PC-3 (cell line): Measurements from ENCODE around the gene CCNB2. TPM values are rescaled to one million over a fixed set of nuclear protein-coding genes. Genes with fewer than 3 reads are reported as not detected.

Experiments used
- ATAC-seq: fragments of 200-7000 bp; cut with Tn5 transposase; 2 replicates; pipeline ENCODE4 v1.9.1; 2020; ENCODE audit warnings: mild to moderate bottlenecking, moderate library complexity
- Bru-seq: library from RNA; stranded (reverse); fragments of 400-500 nt; gene quantifications from one replicate; lab custom pipeline; 2021; lab: Mats Ljungman, UMichigan
- BruChase-seq, 2 experiments: library from RNA; stranded (reverse); fragments of 400-500 nt; gene quantifications; one replicate each; lab custom pipeline; 2021; lab: Mats Ljungman, UMichigan
- BruUV-seq: library from RNA; stranded (reverse); fragments of 400-500 nt; replicated peaks from 2 replicates; lab custom pipeline; 2021; lab: Mats Ljungman, UMichigan
- CTCF ChIA-PET: fragments of 300-600 bp; sonication (Branson Sonifier 250); formaldehyde crosslinking; loops from one replicate; lab custom pipeline; 2022; ENCODE audit warnings: antibody characterized with exemption; lab: Charles Lee
- POLR2A ChIA-PET: fragments of 300-600 bp; sonication (Branson Sonifier 250); formaldehyde crosslinking; loops from one replicate; lab custom pipeline; 2022; ENCODE audit warnings: antibody characterized with exemption; ENCODE audit not compliant: unreplicated experiment; lab: Charles Lee
- DNase-seq: peaks from one replicate; pipeline ENCODE4 v3.0.0-alpha.2; 2015
- H2AFZ ChIP-seq: fragments of 300-600 bp; sonication (generic); 2 replicates; pipeline ENCODE4 v1.6.0; 2016; ENCODE audit warnings: antibody characterized with exemption, low read length
- H3F3A ChIP-seq: fragments of 300-600 bp; sonication (generic); one replicate; pipeline ENCODE4 v1.6.0; 2017; ENCODE audit warnings: antibody characterized with exemption, low read length, control low read depth, mild to moderate bottlenecking; ENCODE audit not compliant: unreplicated experiment
- H3K27ac ChIP-seq: fragments of 300-600 bp; sonication (generic); 2 replicates; pipeline ENCODE4 v1.5.1; 2016; ENCODE audit warnings: mild to moderate bottlenecking, low read length
- H3K27me3 ChIP-seq: fragments of 300-600 bp; sonication (generic); 2 replicates; pipeline ENCODE4 v1.6.1; 2016; ENCODE audit warnings: low read length, mixed read lengths
- H3K36me3 ChIP-seq: fragments of 300-600 bp; sonication (generic); 2 replicates; pipeline ENCODE4 v1.6.1; 2016; ENCODE audit warnings: low read depth, mixed run types, low read length, mixed read lengths
- H3K4me1 ChIP-seq: fragments of 300-600 bp; sonication (generic); 2 replicates; pipeline ENCODE4 v1.5.1; 2016; ENCODE audit warnings: low read length; ENCODE audit not compliant: insufficient read depth
- H3K4me2 ChIP-seq: fragments of 300-600 bp; sonication (generic); 2 replicates; pipeline ENCODE4 v1.6.0; 2016; ENCODE audit warnings: low read length
- H3K4me3 ChIP-seq: fragments of 300-600 bp; sonication (generic); 2 replicates; pipeline ENCODE4 v1.5.1; 2016; ENCODE audit warnings: mild to moderate bottlenecking, low read length, mixed read lengths
- H3K79me2 ChIP-seq: fragments of 300-600 bp; sonication (generic); 2 replicates; pipeline ENCODE4 v1.6.1; 2017; ENCODE audit warnings: low read length, mixed read lengths
- H3K9ac ChIP-seq: fragments of 300-600 bp; sonication (generic); 2 replicates; pipeline ENCODE4 v1.6.0; 2016; ENCODE audit warnings: mild to moderate bottlenecking, low read length
- H3K9me2 ChIP-seq: fragments of 300-600 bp; sonication (generic); replicated peaks from 2 replicates; pipeline ENCODE4 v1.6.1; 2016; ENCODE audit warnings: mixed run types, low read length, mixed read lengths
- H3K9me3 ChIP-seq: fragments of 300-600 bp; sonication (generic); 2 replicates; pipeline ENCODE4 v1.6.1; 2016; ENCODE audit warnings: low read length, mixed read lengths
- H4K20me1 ChIP-seq: fragments of 300-600 bp; sonication (generic); 2 replicates; pipeline ENCODE4 v1.6.1; 2016; ENCODE audit warnings: low read length, mixed read lengths
- EZH2 ChIP-seq: fragments of 300-600 bp; sonication (generic); IDR thresholded peaks from one replicate; pipeline ENCODE4 v1.6.1; 2017; ENCODE audit warnings: antibody characterized with exemption, mild to moderate bottlenecking, low read length; ENCODE audit not compliant: unreplicated experiment
- EZH2phosphoT487 ChIP-seq: fragments of 300-600 bp; sonication (generic); IDR thresholded peaks from 2 replicates; pipeline ENCODE4 v1.6.1; 2018; ENCODE audit warnings: mild to moderate bottlenecking, antibody characterized with exemption, low read length, borderline replicate concordance
- intact Hi-C: fragments of 100-400 bp; cut with micrococcal nuclease; formaldehyde crosslinking; loops from 2 replicates; pipeline ENCODE4 v1.9.0; 2023
- long read RNA-seq: library from polyadenylated mRNA; unstranded; transcript quantifications from one replicate; pipeline ENCODE4 v2.0.0, GENCODE V29; 2021; ENCODE audit not compliant: unreplicated experiment
- total RNA-seq: library from RNA; depleted of rRNA; stranded (reverse); fragments of >200 nt; gene quantifications from 2 replicates; pipeline ENCODE4 v1.2.3, GENCODE V29; 2014; rRNA removed
- TF ChIP-seq, protein P1 (sequence below): fragments of 300-600 bp; sonication (generic); conservative IDR thresholded peaks from 2 replicates; pipeline ENCODE4 v1.5.1; 2017; ENCODE audit warnings: antibody characterized with exemption, low read depth, mild to moderate bottlenecking, low read length

CCNB2 gene
- 54.3 and 61.7 TPM in 2 replicates for total RNA-seq
- Bru-seq, nascent RNA = percentile 66 among the genes with signal in this experiment
- percentile 64 among the genes with signal in this experiment for BruChase-seq, experiment 1, labeled RNA remaining after a 6-hour chase
- BruChase-seq, experiment 2, labeled RNA remaining after a 2-hour chase = percentile 47 among the genes with signal in this experiment
- long read RNA-seq, transcript CCNB2-201 (9 exons, 1,556 nt) = major isoform, 7 of 10 reads
- long read RNA-seq, partial matches to known transcripts = 1 of 10 reads
- long read RNA-seq, other reads (novel, unspliced or antisense) = 2 of 10 reads

DNA sequence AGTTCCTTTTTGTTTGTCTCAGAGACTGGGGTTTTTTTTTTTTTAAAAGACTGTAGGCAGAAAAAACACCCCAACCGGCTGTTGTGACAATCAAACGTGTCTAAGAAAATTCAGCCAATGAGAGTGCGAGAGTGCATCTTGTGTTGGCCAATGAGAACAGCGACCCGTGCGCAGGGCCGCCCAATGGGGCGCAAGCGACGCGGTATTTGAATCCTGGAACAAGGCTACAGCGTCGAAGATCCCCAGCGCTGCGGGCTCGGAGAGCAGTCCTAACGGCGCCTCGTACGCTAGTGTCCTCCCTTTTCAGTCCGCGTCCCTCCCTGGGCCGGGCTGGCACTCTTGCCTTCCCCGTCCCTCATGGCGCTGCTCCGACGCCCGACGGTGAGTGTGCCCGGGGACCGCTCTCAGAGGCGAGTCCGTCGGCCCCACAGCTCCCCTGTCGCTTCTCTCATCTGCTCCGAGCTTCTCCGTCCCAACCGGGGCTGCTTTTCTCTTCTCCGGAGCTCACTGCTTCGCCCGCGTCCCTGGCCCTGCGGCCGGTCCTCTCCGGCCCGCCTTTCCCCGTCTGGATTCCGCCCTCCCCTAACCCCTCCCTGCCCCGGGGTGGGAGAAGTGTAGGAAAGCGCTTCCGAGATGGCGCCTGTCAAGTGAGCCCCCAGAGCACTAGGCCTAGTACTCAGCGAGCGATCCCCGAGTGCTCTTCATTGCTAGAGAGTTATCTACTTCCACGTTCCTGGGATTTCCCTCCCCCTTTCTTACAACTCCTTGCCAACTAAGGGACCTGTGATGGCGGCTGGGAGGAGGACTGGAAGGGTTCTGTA lies at the start of gene CCNB2:
CCNB2 (plus strand) TSS at position 235 of the 821 bp plus-strand sequence; CDS start at position 358, 123 bp downstream.
- Histone ChIP-seq H3K36me3 (peaks cover 22% of the 10 kb centered on the region), H3K9me2 (no peaks in the 10 kb centered on the region), H3K4me1 (peaks cover 9% of the 10 kb centered on the region; the same call in 1 of the 2 replicates), H3K9me3 (no peaks in the 10 kb centered on the region), H3K4me3 (peak within 1 kb of the TSS; percentile 80), H4K20me1 (no peaks in the 10 kb centered on the region), H3K27me3 (no peaks in the 10 kb centered on the region), H3K9ac (peak within 1 kb of the TSS; percentile 79), H2AFZ (peak within 1 kb of the TSS; percentile 90), H3K79me2 (peaks cover 40% of the 10 kb centered on the region), H3K4me2 (peak within 1 kb of the TSS; percentile 72), H3K27ac (peak within 1 kb of the TSS; percentile 47), H3F3A (no peaks in the 10 kb centered on the region)
- BruUV-seq = no TSS peak
- ATAC-seq (peak; percentile 98), DNase-seq (peak; percentile 88)
- no peak for TF ChIP-seq EZH2
- TF ChIP-seq, protein P1, sequence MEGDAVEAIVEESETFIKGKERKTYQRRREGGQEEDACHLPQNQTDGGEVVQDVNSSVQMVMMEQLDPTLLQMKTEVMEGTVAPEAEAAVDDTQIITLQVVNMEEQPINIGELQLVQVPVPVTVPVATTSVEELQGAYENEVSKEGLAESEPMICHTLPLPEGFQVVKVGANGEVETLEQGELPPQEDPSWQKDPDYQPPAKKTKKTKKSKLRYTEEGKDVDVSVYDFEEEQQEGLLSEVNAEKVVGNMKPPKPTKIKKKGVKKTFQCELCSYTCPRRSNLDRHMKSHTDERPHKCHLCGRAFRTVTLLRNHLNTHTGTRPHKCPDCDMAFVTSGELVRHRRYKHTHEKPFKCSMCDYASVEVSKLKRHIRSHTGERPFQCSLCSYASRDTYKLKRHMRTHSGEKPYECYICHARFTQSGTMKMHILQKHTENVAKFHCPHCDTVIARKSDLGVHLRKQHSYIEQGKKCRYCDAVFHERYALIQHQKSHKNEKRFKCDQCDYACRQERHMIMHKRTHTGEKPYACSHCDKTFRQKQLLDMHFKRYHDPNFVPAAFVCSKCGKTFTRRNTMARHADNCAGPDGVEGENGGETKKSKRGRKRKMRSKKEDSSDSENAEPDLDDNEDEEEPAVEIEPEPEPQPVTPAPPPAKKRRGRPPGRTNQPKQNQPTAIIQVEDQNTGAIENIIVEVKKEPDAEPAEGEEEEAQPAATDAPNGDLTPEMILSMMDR = no peak
- TF ChIP-seq EZH2phosphoT487 = no peak
- ChIA-PET CTCF (no interaction called here), POLR2A (no interaction called here)
- intact Hi-C loops = loop anchor here (1.0 to 5.0 kb wide), 2 partner anchors 118 to 424 kb away; partner anchors contain the start of gene RNF111

DNA sequence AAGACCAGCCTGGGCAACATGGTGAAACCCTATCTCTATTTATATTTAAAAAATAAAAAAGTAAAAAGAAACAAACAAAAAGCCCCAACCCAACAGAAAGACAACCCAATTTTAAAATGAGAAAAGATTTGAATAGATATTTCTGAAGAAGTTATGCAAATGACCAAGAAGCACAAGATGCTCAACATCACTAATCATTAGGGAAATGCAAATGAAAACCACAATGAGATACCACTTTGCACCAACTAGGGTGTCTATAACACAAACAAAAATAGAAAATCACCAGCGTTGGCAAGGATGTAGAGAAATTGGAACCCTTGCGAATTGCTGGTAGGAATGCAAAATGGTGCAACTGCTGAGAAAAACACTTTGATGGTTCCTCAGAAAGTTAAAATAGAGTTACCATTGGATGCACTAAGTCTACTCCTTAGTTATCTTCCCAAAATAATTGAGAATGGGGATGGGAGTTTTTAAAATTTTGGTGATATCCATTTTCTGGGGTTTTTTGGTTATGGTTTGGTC lies 45.8 kb upstream of the CCNB2 start:
- Histone ChIP-seq H4K20me1 (no peaks in the 10 kb centered on the region), H3K9me3 (no peaks in the 10 kb centered on the region), H2AFZ (no peak overlapping the region), H3K4me3 (no peak overlapping the region), H3K9ac (no peak overlapping the region), H3K36me3 (peaks cover 26% of the 10 kb centered on the region), H3K27me3 (no peaks in the 10 kb centered on the region), H3K9me2 (no peaks in the 10 kb centered on the region), H3K4me1 (no peaks in the 10 kb centered on the region), H3F3A (no peaks in the 10 kb centered on the region), H3K27ac (no peak overlapping the region), H3K79me2 (no peaks in the 10 kb centered on the region), H3K4me2 (no peak overlapping the region)
- ChIA-PET CTCF (no interaction called here), POLR2A (no interaction called here)
- ATAC-seq (no peak), DNase-seq (no peak)
- TF ChIP-seq EZH2phosphoT487 = no peak
- TF ChIP-seq, protein P1 = no peak
- no peak for TF ChIP-seq EZH2
- no TSS peak for BruUV-seq
- intact Hi-C loops = no loop called here
